Epithelial cell of prostate (primary cell): ENCODE data around the gene ANKRD52.

Source experiments
- DNase-seq: peaks from one replicate; pipeline ENCODE4 v3.0.0-alpha.2; 2011; ENCODE audit warnings: low read depth, low spot score
- H3K27ac ChIP-seq: fragments of 450-650 bp; 2 replicates; pipeline ENCODE4 v1.5.1; 2017; ENCODE audit warnings: mild to moderate bottlenecking

Gene ANKRD52

GRCh38 chr12:56243731-56244181 lies 14.4 kb downstream of the ANKRD52 start:
- DNase-seq, result no peak
- no peak overlapping the region for H3K27ac ChIP-seq

- H3K27ac ChIP-seq, result no peak overlapping the region
- no peak for DNase-seq
These were observed 15.2 kb downstream of the ANKRD52 start for GRCh38 chr12:56242986-56243385.

GRCh38 chr12:56241424-56242303 lies 16.5 kb downstream of the ANKRD52 start:
- no peak for DNase-seq
- no peak overlapping the region for H3K27ac ChIP-seq

- no peak overlapping the region for H3K27ac ChIP-seq
- no peak for DNase-seq
These were observed 20.6 kb downstream of the ANKRD52 start for GRCh38 chr12:56237552-56237951.

GRCh38 chr12:56236985-56237384 lies 21.2 kb downstream of the ANKRD52 start:
- no peak overlapping the region for H3K27ac ChIP-seq
- no peak for DNase-seq

- no peak for DNase-seq
- H3K27ac ChIP-seq, result no peak overlapping the region
These were observed 22.1 kb downstream of the ANKRD52 start for GRCh38 chr12:56236091-56236490.

GRCh38 chr12:56234746-56235436 lies 23.3 kb downstream of the ANKRD52 start:
- H3K27ac ChIP-seq, result no peak overlapping the region
- no peak for DNase-seq

- no peak overlapping the region for H3K27ac ChIP-seq
- DNase-seq, result no peak
These were observed 27.0 kb downstream of the ANKRD52 start for GRCh38 chr12:56231184-56231582.

GRCh38 chr12:56230432-56231183 lies 27.6 kb downstream of the ANKRD52 start:
- no peak overlapping the region for H3K27ac ChIP-seq
- DNase-seq, result no peak

GRCh38 chr12:56229916-56230431 lies 28.2 kb downstream of the ANKRD52 start, which contains the start of gene SLC39A5:
SLC39A5 (plus strand) TSS chr12:56230051; CDS start chr12:56231275, 1,224 bp downstream.
- no peak for DNase-seq
- no peak within 1 kb of the TSS for H3K27ac ChIP-seq

- DNase-seq, result no peak
- H3K27ac ChIP-seq, result no peak overlapping the region
These were observed 29.1 kb downstream of the ANKRD52 start for GRCh38 chr12:56229082-56229481.

GRCh38 chr12:56224954-56225353 lies 33.2 kb downstream of the ANKRD52 start:
- no peak for DNase-seq
- H3K27ac ChIP-seq, result no peak overlapping the region

GRCh38 chr12:56224102-56224701 lies 34.0 kb downstream of the ANKRD52 start, which contains the start of gene NABP2:
NABP2 (plus strand) TSS chr12:56224342; CDS start chr12:56224857, 515 bp downstream.
- peak within 1 kb of the TSS; percentile 55 for H3K27ac ChIP-seq
- peak; percentile 72 for DNase-seq

- DNase-seq, result no peak
- H3K27ac ChIP-seq, result peak overlapping the region; percentile 55
These were observed 34.5 kb downstream of the ANKRD52 start for GRCh38 chr12:56223571-56224101.

GRCh38 chr12:56222531-56222895 lies 35.7 kb downstream of the ANKRD52 start:
- no peak for DNase-seq
- H3K27ac ChIP-seq, result peak overlapping the region; percentile 95

- DNase-seq, result peak; percentile 73
- peak within 1 kb of the TSS; percentile 95 for H3K27ac ChIP-seq
These were observed 36.2 kb downstream of the ANKRD52 start, which contains the start of gene RNF41 for GRCh38 chr12:56221757-56222530. RNF41 (minus strand) TSS chr12:56221922; CDS start chr12:56214047, 7,875 bp downstream.

GRCh38 chr12:56221232-56221756 lies 36.9 kb downstream of the ANKRD52 start:
- no peak for DNase-seq

GRCh38 chr12:56220611-56221231 lies 37.5 kb downstream of the ANKRD52 start:
- no peak for DNase-seq
- peak overlapping the region; percentile 95 for H3K27ac ChIP-seq

More at GRCh38 chr12:56221232-56221756, 36.9 kb downstream of the ANKRD52 start:
- peak overlapping the region; percentile 95 for H3K27ac ChIP-seq
